Embryonic facial prominence (tissue), 1 donor: Measurements from ENCODE around the gene LANCL3.

Experiments
- DNase-seq: peaks from one replicate; pipeline ENCODE4 v3.0.0-alpha.2; 2016; ENCODE audit errors: extremely low spot score

Gene LANCL3

GRCh38 chrX:37679888-37680287 lies 108.4 kb downstream of the LANCL3 start:
- DNase-seq: no peak

GRCh38 chrX:37684426-37684825 lies 113.0 kb downstream of the LANCL3 start:
- DNase-seq: no peak

- DNase-seq: no peak
These were observed 113.5 kb downstream of the LANCL3 start for GRCh38 chrX:37684973-37685372.

- DNase-seq: no peak
These were observed 114.2 kb downstream of the LANCL3 start, which contains the start of gene XK for GRCh38 chrX:37685381-37686359. Gene XK (plus strand): TSS chrX:37685791. CDS start chrX:37685962, 171 bp downstream.

- no peak for DNase-seq
These were observed 115.0 kb downstream of the LANCL3 start for GRCh38 chrX:37686369-37686995.

GRCh38 chrX:37686996-37687395 lies 115.5 kb downstream of the LANCL3 start:
- no peak for DNase-seq

- no peak for DNase-seq
These were observed 118.7 kb downstream of the LANCL3 start for GRCh38 chrX:37690119-37690518.

GRCh38 chrX:37692918-37693317 lies 121.5 kb downstream of the LANCL3 start:
- no peak for DNase-seq

- DNase-seq: no peak
These were observed 125.8 kb downstream of the LANCL3 start for GRCh38 chrX:37697169-37697760.

GRCh38 chrX:37701588-37701987 lies 130.1 kb downstream of the LANCL3 start:
- no peak for DNase-seq

- no peak for DNase-seq
These were observed 140.5 kb downstream of the LANCL3 start for GRCh38 chrX:37711991-37712390.

GRCh38 chrX:37712458-37712857 lies 141.0 kb downstream of the LANCL3 start:
- no peak for DNase-seq

GRCh38 chrX:37714479-37714878 lies 143.0 kb downstream of the LANCL3 start:
- DNase-seq: no peak

GRCh38 chrX:37716602-37717001 lies 145.1 kb downstream of the LANCL3 start:
- DNase-seq: no peak

GRCh38 chrX:37717708-37718107 lies 146.2 kb downstream of the LANCL3 start:
- DNase-seq: no peak

- no peak for DNase-seq
These were observed 151.1 kb downstream of the LANCL3 start for GRCh38 chrX:37722595-37722994.

- DNase-seq: no peak
These were observed 154.9 kb downstream of the LANCL3 start for GRCh38 chrX:37726346-37726745.
